ENCODE measurements around the gene EML1. TPM values are rescaled to one million over a fixed set of nuclear protein-coding genes. Genes with fewer than 3 reads are reported as not detected.

EML1 gene
- total and polyA plus RNA-seq, 2 donors from 2014 or later: 7.9 to 35.9 TPM

DNA sequence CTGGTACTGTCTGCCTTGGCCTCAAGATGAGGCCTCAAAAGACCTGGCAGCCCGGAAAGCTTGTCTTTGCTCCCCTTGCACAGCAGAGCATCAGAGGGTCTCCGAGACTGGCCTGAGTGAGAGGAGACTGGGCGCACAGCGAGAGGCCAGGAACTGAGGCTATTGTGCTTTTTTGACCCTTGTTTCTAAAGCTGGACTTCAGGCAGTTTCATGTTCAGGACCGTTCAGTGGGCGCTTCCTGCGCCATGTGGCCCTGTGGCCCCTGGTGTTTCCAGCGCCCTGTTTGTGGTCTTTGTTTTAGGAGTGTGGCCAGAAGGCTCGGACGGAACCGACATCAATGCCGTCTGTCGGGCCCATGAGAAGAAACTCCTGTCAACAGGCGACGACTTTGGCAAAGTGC, 145.7 kb downstream of the EML1 start:
- DNase-seq: no peak
- no peak for FAIRE-seq
- H3K27me3 ChIP-seq (ENCODE audit: control insufficient read depth, insufficient read depth, low read length): no peaks in the 10 kb centered on the region
- no peak overlapping the region for H3K4me3 ChIP-seq (ENCODE audit: low read length in 3 of 3)
- peaks cover 0 to 2% (median under 1%) of the 10 kb centered on the region in 3 donors for H3K4me1 ChIP-seq (ENCODE audit: control insufficient read depth in 2 of 3, insufficient read depth in 2 of 3, low read depth in 1 of 3, low read length in 3 of 3)
- H3K36me3 ChIP-seq (ENCODE audit: control insufficient read depth in 2 of 3, insufficient read depth in 3 of 3, low read length in 3 of 3): peaks cover 0 to 8% (median 2%) of the 10 kb centered on the region in 3 donors
- intact Hi-C loops (cut with DNase I): no loop called here
- TF ChIP-seq, protein P1, sequence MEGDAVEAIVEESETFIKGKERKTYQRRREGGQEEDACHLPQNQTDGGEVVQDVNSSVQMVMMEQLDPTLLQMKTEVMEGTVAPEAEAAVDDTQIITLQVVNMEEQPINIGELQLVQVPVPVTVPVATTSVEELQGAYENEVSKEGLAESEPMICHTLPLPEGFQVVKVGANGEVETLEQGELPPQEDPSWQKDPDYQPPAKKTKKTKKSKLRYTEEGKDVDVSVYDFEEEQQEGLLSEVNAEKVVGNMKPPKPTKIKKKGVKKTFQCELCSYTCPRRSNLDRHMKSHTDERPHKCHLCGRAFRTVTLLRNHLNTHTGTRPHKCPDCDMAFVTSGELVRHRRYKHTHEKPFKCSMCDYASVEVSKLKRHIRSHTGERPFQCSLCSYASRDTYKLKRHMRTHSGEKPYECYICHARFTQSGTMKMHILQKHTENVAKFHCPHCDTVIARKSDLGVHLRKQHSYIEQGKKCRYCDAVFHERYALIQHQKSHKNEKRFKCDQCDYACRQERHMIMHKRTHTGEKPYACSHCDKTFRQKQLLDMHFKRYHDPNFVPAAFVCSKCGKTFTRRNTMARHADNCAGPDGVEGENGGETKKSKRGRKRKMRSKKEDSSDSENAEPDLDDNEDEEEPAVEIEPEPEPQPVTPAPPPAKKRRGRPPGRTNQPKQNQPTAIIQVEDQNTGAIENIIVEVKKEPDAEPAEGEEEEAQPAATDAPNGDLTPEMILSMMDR (IDR thresholded peaks at IDR 0.05; ENCODE audit: borderline replicate concordance, extremely low read depth, insufficient read depth): no peak
- no peaks in the 10 kb centered on the region for H3K9me3 ChIP-seq (ENCODE audit: control insufficient read depth in 2 of 3, insufficient read depth in 1 of 3, low read length in 3 of 3)
- H3K27ac ChIP-seq (ENCODE audit: low read depth in 2 of 2, low read length in 2 of 2): no peak overlapping the region
- H3K9ac ChIP-seq (ENCODE audit: low read length in 3 of 3): no peak overlapping the region

DNA sequence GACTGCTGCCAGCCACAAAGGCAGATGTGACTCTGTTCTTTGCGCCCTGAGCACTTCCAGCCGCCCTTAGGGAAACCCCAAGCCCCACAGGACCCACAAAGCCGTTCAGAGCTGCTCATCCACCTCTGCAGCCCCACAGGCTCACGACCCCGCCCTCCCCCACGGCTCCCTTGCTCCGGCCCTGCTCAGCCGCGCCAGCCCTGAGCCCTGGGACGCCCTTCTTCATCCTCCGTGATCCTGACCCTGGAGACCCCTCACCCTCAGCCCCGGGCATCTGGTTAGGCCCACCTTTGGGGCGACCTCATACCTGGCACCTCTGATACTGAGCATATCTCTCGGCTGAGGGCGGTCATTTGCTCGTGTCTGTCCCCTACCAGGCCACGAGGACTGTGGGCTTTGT, 146.2 kb downstream of the EML1 start:
- Histone ChIP-seq H3K4me1 (ENCODE audit: control insufficient read depth in 2 of 3, insufficient read depth in 2 of 3, low read depth in 1 of 3, low read length in 3 of 3) (peaks cover 0 to 4% (median 2%) of the 10 kb centered on the region in 3 donors), H3K9me3 (ENCODE audit: control insufficient read depth in 2 of 3, insufficient read depth in 1 of 3, low read length in 3 of 3) (no peaks in the 10 kb centered on the region), H3K9ac (ENCODE audit: low read length in 3 of 3) (no peak overlapping the region), H3K27me3 (ENCODE audit: control insufficient read depth, insufficient read depth, low read length) (no peaks in the 10 kb centered on the region), H3K4me3 (ENCODE audit: low read length in 3 of 3) (no peak overlapping the region), H3K27ac (ENCODE audit: low read depth in 2 of 2, low read length in 2 of 2) (no peak overlapping the region), H3K36me3 (ENCODE audit: control insufficient read depth in 2 of 3, insufficient read depth in 3 of 3, low read length in 3 of 3) (peaks cover 0 to 8% (median 2%) of the 10 kb centered on the region in 3 donors)
- intact Hi-C loops (cut with DNase I): no loop called here
- FAIRE-seq (no peak), DNase-seq (no peak)
- TF ChIP-seq, protein P1 (IDR thresholded peaks at IDR 0.05; ENCODE audit: borderline replicate concordance, extremely low read depth, insufficient read depth): no peak

DNA sequence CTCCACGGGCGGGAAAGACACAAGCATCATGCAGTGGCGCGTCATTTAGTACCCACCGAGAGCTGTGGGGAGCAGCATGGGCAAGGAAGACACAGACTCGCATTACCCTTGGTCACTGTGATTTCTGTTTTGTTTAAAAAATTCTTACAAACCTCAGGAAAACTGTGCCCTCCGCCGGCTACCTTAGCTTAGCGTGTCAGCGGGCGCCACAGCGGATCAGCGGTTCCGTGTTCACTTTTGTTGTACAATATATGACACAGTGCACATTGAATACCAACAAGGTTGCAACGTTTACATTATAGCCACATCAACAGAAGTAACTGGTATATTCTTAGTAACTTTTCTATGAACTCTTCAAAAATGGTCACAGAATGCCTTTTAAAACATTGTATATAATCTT, 146.9 kb downstream of the EML1 start:
- intact Hi-C loops (cut with DNase I): no loop called here
- Histone ChIP-seq H3K27me3 (ENCODE audit: control insufficient read depth, insufficient read depth, low read length) (no peaks in the 10 kb centered on the region), H3K4me3 (ENCODE audit: low read length in 3 of 3) (no peak overlapping the region), H3K4me1 (ENCODE audit: control insufficient read depth in 2 of 3, insufficient read depth in 2 of 3, low read depth in 1 of 3, low read length in 3 of 3) (peaks cover 0 to 4% (median 2%) of the 10 kb centered on the region in 3 donors), H3K9ac (ENCODE audit: low read length in 3 of 3) (no peak overlapping the region), H3K9me3 (ENCODE audit: control insufficient read depth in 2 of 3, insufficient read depth in 1 of 3, low read length in 3 of 3) (no peaks in the 10 kb centered on the region), H3K36me3 (ENCODE audit: control insufficient read depth in 2 of 3, insufficient read depth in 3 of 3, low read length in 3 of 3) (peaks cover 0 to 8% (median 2%) of the 10 kb centered on the region in 3 donors), H3K27ac (ENCODE audit: low read depth in 2 of 2, low read length in 2 of 2) (no peak overlapping the region)
- no peak for FAIRE-seq
- TF ChIP-seq, protein P1 (IDR thresholded peaks at IDR 0.05; ENCODE audit: borderline replicate concordance, extremely low read depth, insufficient read depth): no peak
- no peak for DNase-seq

DNA sequence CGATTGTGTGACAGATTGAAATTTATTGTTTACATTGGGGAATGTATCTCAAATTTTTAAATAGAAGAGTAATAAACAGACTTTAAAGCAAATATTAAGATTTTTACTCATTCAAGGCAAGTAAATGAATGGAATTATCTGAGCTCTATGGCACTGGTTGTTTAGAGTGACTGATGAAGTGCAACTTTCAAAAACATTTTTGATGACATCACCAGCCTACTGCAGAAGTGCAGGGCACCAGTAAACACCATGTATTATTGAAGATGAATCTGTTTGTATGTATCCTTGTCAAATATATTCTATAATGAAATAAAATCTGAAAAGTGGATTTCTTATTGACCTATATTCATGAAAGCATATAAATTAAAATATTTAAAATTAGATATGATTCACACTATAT, 148.0 kb downstream of the EML1 start:
- TF ChIP-seq, protein P1 (IDR thresholded peaks at IDR 0.05; ENCODE audit: borderline replicate concordance, extremely low read depth, insufficient read depth): no peak
- Histone ChIP-seq H3K4me1 (ENCODE audit: control insufficient read depth in 2 of 3, insufficient read depth in 2 of 3, low read depth in 1 of 3, low read length in 3 of 3) (peaks cover 0 to 4% (median 2%) of the 10 kb centered on the region in 3 donors), H3K9me3 (ENCODE audit: control insufficient read depth in 2 of 3, insufficient read depth in 1 of 3, low read length in 3 of 3) (no peaks in the 10 kb centered on the region), H3K4me3 (ENCODE audit: low read length in 3 of 3) (no peak overlapping the region), H3K9ac (ENCODE audit: low read length in 3 of 3) (no peak overlapping the region), H3K36me3 (ENCODE audit: control insufficient read depth in 2 of 3, insufficient read depth in 3 of 3, low read length in 3 of 3) (peaks cover 0 to 4% (median 2%) of the 10 kb centered on the region in 3 donors), H3K27ac (ENCODE audit: low read depth in 2 of 2, low read length in 2 of 2) (no peak overlapping the region), H3K27me3 (ENCODE audit: control insufficient read depth, insufficient read depth, low read length) (no peaks in the 10 kb centered on the region)
- DNase-seq (no peak), FAIRE-seq (no peak)
- intact Hi-C loops (cut with DNase I): no loop called here
